Thyroid gland (tissue), 4 donors: ENCODE data around the gene TMEM143. TPM values are rescaled to one million over a fixed set of nuclear protein-coding genes. Genes with fewer than 3 reads are reported as not detected.
A peak's percentile ranks its signal among the peaks of the same experiment; 100 is the strongest.

Source experiments
- DNase-seq, 2 donors: peaks; one replicate each; pipeline ENCODE4 v3.0.0-alpha.2; 2019
- H3K27ac ChIP-seq, 3 donors: fragments of 200-600 bp; sonication (generic); 1 replicate in 2 of 3; 2 replicates in 1 of 3; pipeline ENCODE4 v1.5.1; 2016 to 2019; ENCODE audit warnings: mild to moderate bottlenecking in 1 of 3, moderate library complexity in 1 of 3
- H3K27me3 ChIP-seq: fragments of 200-600 bp; sonication (generic); one replicate; pipeline ENCODE4 v1.5.1; 2019
- H3K36me3 ChIP-seq, 2 donors: fragments of 200-600 bp; sonication (generic); one replicate each; pipeline ENCODE4 v1.5.1; 2016 to 2019
- H3K4me1 ChIP-seq, 2 donors: fragments of 200-600 bp; sonication (generic); one replicate each; pipeline ENCODE4 v1.5.1; 2017 to 2019
- H3K4me3 ChIP-seq, 3 donors: fragments of 200-600 bp; sonication (generic); replicated peaks in 1 of 3; 1 replicate in 2 of 3; 2 replicates in 1 of 3; pipeline ENCODE4 v1.5.1; 2016; ENCODE audit warnings: mild to moderate bottlenecking in 1 of 3
- H3K9me3 ChIP-seq: fragments of 200-600 bp; sonication (generic); one replicate; pipeline ENCODE4 v1.5.1; 2017
- CTCF ChIP-seq, 6 experiments: fragments of 200-600 bp in 3 of 6; fragments of 450-650 bp in 3 of 6; sonication (generic) in 3 of 6; IDR thresholded peaks; one replicate each; pipeline ENCODE4 v1.5.1; 2016 to 2019; ENCODE audit warnings: antibody characterized with exemption in 6 of 6, mild to moderate bottlenecking in 2 of 6, inconsistent platforms in 1 of 6, moderate library complexity in 1 of 6
- POLR2A ChIP-seq, 2 donors: fragments of 450-650 bp; IDR thresholded peaks; one replicate each; pipeline ENCODE4 v1.6.1; 2017; ENCODE audit warnings: antibody characterized with exemption in 2 of 2, mild to moderate bottlenecking in 2 of 2, moderate library complexity in 1 of 2
- WGBS, 2 donors: methylation state at CpG; one replicate each; pipeline ENCODE4 v1.1.5; 2017; 5-methylcytosine and 5-hydroxymethylcytosine counted together
- intact Hi-C: fragments of 100-400 bp; cut with DNase I; formaldehyde crosslinking; loops from one replicate; pipeline ENCODE4 v1.15.1; 2023
- total RNA-seq, 4 donors: library from RNA; depleted of rRNA; stranded (reverse); fragments of >200 nt; gene quantifications; one replicate each; pipeline ENCODE4 v1.2.3, GENCODE V29; 2016

The TMEM143 gene
- total RNA-seq, 4 donors from 2014 or later, result 6.3 to 12.6 (median 9.2) TPM

- no peak for DNase-seq
- intact Hi-C loops, result no loop called here
- Histone ChIP-seq H3K4me1 (peaks cover 0 to 6% of the 10 kb centered on the region in 2 donors), H3K36me3 (no peaks in the 10 kb centered on the region), H3K9me3 (no peaks in the 10 kb centered on the region), H3K4me3 (no peak overlapping the region), H3K27me3 (no peaks in the 10 kb centered on the region), H3K27ac (no peak overlapping the region)
- WGBS, 2 donors, result 90 to 92% methylated on average over 5 of the region's 5 CpGs
- no peak for TF ChIP-seq CTCF (IDR thresholded peaks at IDR 0.05)
- no peak for TF ChIP-seq POLR2A (IDR thresholded peaks at IDR 0.05)
Observed at GRCh38 chr19:48350856-48351255, 12.9 kb downstream of the TMEM143 start.

- Histone ChIP-seq H3K36me3 (no peaks in the 10 kb centered on the region), H3K9me3 (no peaks in the 10 kb centered on the region), H3K27ac (no peak overlapping the region), H3K4me3 (no peak overlapping the region), H3K27me3 (no peaks in the 10 kb centered on the region), H3K4me1 (peaks cover 0 to 6% of the 10 kb centered on the region in 2 donors)
- DNase-seq, result no peak
- WGBS, 2 donors, result 94 to 96% methylated on average over 7 of the region's 7 CpGs
- no peak for TF ChIP-seq CTCF (IDR thresholded peaks at IDR 0.05)
- intact Hi-C loops, result no loop called here
Observed at GRCh38 chr19:48348737-48349136, 15.0 kb downstream of the TMEM143 start.

GRCh38 chr19:48348045-48348444 lies 15.7 kb downstream of the TMEM143 start:
- H3K27ac ChIP-seq, result no peak overlapping the region
- H3K36me3 ChIP-seq, result no peaks in the 10 kb centered on the region
- no peak overlapping the region for H3K4me3 ChIP-seq
- peaks cover 0 to 6% of the 10 kb centered on the region in 2 donors for H3K4me1 ChIP-seq
- intact Hi-C loops, result no loop called here
- peak in 1 of 2 donors; percentile 40 for DNase-seq
- H3K27me3 ChIP-seq, result no peaks in the 10 kb centered on the region
- TF ChIP-seq POLR2A (IDR thresholded peaks at IDR 0.05) (no peak), CTCF (IDR thresholded peaks at IDR 0.05) (no peak)
- no peaks in the 10 kb centered on the region for H3K9me3 ChIP-seq
- 49 to 54% methylated on average over 5 of the region's 5 CpGs for WGBS, 2 donors

GRCh38 chr19:48346191-48346590 lies 17.5 kb downstream of the TMEM143 start:
- 93 to 97% methylated on average over 2 of the region's 2 CpGs for WGBS, 2 donors
- DNase-seq, result no peak
- Histone ChIP-seq H3K4me3 (no peak overlapping the region), H3K27me3 (no peaks in the 10 kb centered on the region), H3K36me3 (no peaks in the 10 kb centered on the region), H3K4me1 (peaks cover 0 to 6% of the 10 kb centered on the region in 2 donors), H3K27ac (no peak overlapping the region), H3K9me3 (no peaks in the 10 kb centered on the region)
- TF ChIP-seq POLR2A (IDR thresholded peaks at IDR 0.05) (no peak), CTCF (IDR thresholded peaks at IDR 0.05) (no peak)
- intact Hi-C loops, result no loop called here

- Histone ChIP-seq H3K9me3 (no peaks in the 10 kb centered on the region), H3K27ac (no peak overlapping the region), H3K27me3 (no peaks in the 10 kb centered on the region), H3K4me1 (peaks cover 0 to 6% of the 10 kb centered on the region in 2 donors), H3K4me3 (no peak overlapping the region), H3K36me3 (no peaks in the 10 kb centered on the region)
- no peak for TF ChIP-seq CTCF (IDR thresholded peaks at IDR 0.05)
- TF ChIP-seq POLR2A (IDR thresholded peaks at IDR 0.05), result no peak
- DNase-seq, result no peak
- 98 to 100% methylated on average over 2 to 6 of the region's 6 CpGs for WGBS, 2 donors
- intact Hi-C loops, result no loop called here
Observed at GRCh38 chr19:48344892-48345291, 18.8 kb downstream of the TMEM143 start.
